Keratinocyte (primary cell): Measurements from ENCODE around the gene NLGN3.

ENCODE experiments used
- EZH2 ChIP-seq: IDR thresholded peaks from one replicate; pipeline ENCODE4 v1.6.1; 2012; ENCODE audit warnings: inconsistent platforms, mild to moderate bottlenecking, low read length, moderate library complexity
- TF ChIP-seq, protein P1 (sequence below), 3 experiments: IDR thresholded peaks in 1 of 3; conservative IDR thresholded peaks in 1 of 3; optimal IDR thresholded peaks in 1 of 3; 2 replicates in 2 of 3; 3 replicates in 1 of 3; pipeline versions ENCODE3 to v1.5.1; 2011; ENCODE audit warnings: low read length in 3 of 3, mild to moderate bottlenecking in 3 of 3, moderate library complexity in 2 of 3, control low read depth in 1 of 3, inconsistent platforms in 1 of 3; ENCODE audit not compliant: insufficient read depth in 2 of 3; ENCODE audit errors: extremely low read depth in 1 of 3

GRCh38 chrX:71140440-71140839 is 4.2 kb upstream of the NLGN3 start:
- TF ChIP-seq, protein P1, sequence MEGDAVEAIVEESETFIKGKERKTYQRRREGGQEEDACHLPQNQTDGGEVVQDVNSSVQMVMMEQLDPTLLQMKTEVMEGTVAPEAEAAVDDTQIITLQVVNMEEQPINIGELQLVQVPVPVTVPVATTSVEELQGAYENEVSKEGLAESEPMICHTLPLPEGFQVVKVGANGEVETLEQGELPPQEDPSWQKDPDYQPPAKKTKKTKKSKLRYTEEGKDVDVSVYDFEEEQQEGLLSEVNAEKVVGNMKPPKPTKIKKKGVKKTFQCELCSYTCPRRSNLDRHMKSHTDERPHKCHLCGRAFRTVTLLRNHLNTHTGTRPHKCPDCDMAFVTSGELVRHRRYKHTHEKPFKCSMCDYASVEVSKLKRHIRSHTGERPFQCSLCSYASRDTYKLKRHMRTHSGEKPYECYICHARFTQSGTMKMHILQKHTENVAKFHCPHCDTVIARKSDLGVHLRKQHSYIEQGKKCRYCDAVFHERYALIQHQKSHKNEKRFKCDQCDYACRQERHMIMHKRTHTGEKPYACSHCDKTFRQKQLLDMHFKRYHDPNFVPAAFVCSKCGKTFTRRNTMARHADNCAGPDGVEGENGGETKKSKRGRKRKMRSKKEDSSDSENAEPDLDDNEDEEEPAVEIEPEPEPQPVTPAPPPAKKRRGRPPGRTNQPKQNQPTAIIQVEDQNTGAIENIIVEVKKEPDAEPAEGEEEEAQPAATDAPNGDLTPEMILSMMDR (optimal IDR thresholded peaks at IDR 0.05 in 1 of 3, IDR thresholded peaks at IDR 0.05 in 1 of 3, conservative IDR thresholded peaks at IDR 0.05 in 1 of 3; ENCODE audit: extremely low read depth in 1 of 3, insufficient read depth in 2 of 3, low read length in 3 of 3) = no peak
- TF ChIP-seq EZH2 = no peak
